HG03439 (cell line): ENCODE measurements around the gene CA12.

Source experiments
- ATAC-seq: cut with Tn5 transposase; IDR thresholded peaks from one replicate; pipeline ENCODE4 v1.9.1; 2021; ENCODE audit warnings: mild to moderate bottlenecking, moderate library complexity; ENCODE audit not compliant: unreplicated experiment

The CA12 gene

GRCh38 chr15:63312286-63312685, 69.4 kb downstream of the CA12 start:
- ATAC-seq: no peak

- ATAC-seq: no peak
Observed at GRCh38 chr15:63310646-63311045, 71.0 kb downstream of the CA12 start.

GRCh38 chr15:63308947-63309346, 72.7 kb downstream of the CA12 start:
- no peak for ATAC-seq

- ATAC-seq: no peak
Observed at GRCh38 chr15:63308491-63308890, 73.2 kb downstream of the CA12 start.

- ATAC-seq: no peak
Observed at GRCh38 chr15:63306492-63307073, 75.1 kb downstream of the CA12 start.

GRCh38 chr15:63305260-63305659, 76.4 kb downstream of the CA12 start:
- ATAC-seq: no peak

GRCh38 chr15:63301088-63301487, 80.6 kb downstream of the CA12 start:
- ATAC-seq: no peak

- no peak for ATAC-seq
Observed at GRCh38 chr15:63299943-63300575, 81.6 kb downstream of the CA12 start.

- no peak for ATAC-seq
Observed at GRCh38 chr15:63296195-63296594, 85.5 kb downstream of the CA12 start.

GRCh38 chr15:63295341-63295740, 86.3 kb downstream of the CA12 start:
- ATAC-seq: no peak

- no peak for ATAC-seq
Observed at GRCh38 chr15:63294359-63294758, 87.3 kb downstream of the CA12 start.

GRCh38 chr15:63292771-63293170, 88.9 kb downstream of the CA12 start:
- ATAC-seq: no peak

- ATAC-seq: no peak
Observed at GRCh38 chr15:63292241-63292640, 89.4 kb downstream of the CA12 start.

GRCh38 chr15:63291507-63291906, 90.1 kb downstream of the CA12 start:
- ATAC-seq: no peak

GRCh38 chr15:63288778-63289378, 92.8 kb downstream of the CA12 start:
- ATAC-seq: no peak

GRCh38 chr15:63288342-63288741, 93.3 kb downstream of the CA12 start:
- no peak for ATAC-seq

- no peak for ATAC-seq
Observed at GRCh38 chr15:63287109-63287508, 94.5 kb downstream of the CA12 start.

GRCh38 chr15:63284335-63284734, 97.3 kb downstream of the CA12 start:
- ATAC-seq: no peak

GRCh38 chr15:63283126-63283525, 98.5 kb downstream of the CA12 start:
- no peak for ATAC-seq

- ATAC-seq: peak; percentile 24
Observed at GRCh38 chr15:63277893-63278456, 103.7 kb downstream of the CA12 start.

- peak; percentile 50 for ATAC-seq
Observed at GRCh38 chr15:63277038-63277892, 104.4 kb downstream of the CA12 start, which contains the start of gene APH1B. APH1B (plus strand) TSS chr15:63277605; CDS start chr15:63277624, 19 bp downstream.
